GM21526 (cell line): ENCODE measurements around the gene FLG.
"Not testable (repeated sequence)": the region's sequence is repeated elsewhere in the genome, so short reads cannot be mapped to it uniquely, and the experiment has no call there.

Experiments
- ATAC-seq: cut with Tn5 transposase; IDR thresholded peaks from one replicate; pipeline ENCODE4 v1.9.1; 2021; ENCODE audit warnings: moderate library complexity; ENCODE audit not compliant: unreplicated experiment, low FRiP score

The FLG gene

GRCh38 chr1:152303139-152303872, 21.7 kb downstream of the FLG start:
- not testable (repeated sequence) for ATAC-seq

DNA sequence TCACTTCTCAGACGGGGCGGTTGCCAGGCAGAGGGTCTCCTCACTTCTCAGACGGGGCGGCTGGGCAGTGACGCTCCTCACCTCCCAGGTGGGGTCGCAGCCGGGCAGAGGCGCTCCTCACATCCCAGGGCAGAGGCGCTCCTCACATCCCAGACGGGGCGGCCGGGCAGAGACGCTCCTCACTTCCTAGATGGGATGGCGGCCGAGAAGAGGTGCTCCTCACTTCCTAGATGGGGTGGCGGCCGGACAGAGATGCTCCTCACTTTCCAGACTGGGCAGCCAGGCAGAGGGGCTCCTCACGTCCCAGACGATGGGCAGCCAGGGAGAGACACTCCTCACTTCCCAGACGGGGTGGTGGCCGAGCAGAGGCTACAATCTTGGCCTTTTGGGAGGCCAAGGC, 68.6 kb downstream of the FLG start:
- ATAC-seq, result not testable (repeated sequence)
